Natural killer cell treated with Interleukin-12 subunit alpha and Interleukin-12 subunit beta and Interleukin-15 and Interleukin-18, amount 100 ng/mL, for 72 hours (primary cell): Measurements from ENCODE around the gene SNX20. TPM values are rescaled to one million over a fixed set of nuclear protein-coding genes. Genes with fewer than 3 reads are reported as not detected.

ENCODE experiments used
- ATAC-seq, 2 donors: fragments of 150-1000 bp; cut with Tn5 transposase in 1 of 2; sonication (Bioruptor Pico), chemical (Tn5 transposase) in 1 of 2; 2 replicates each; pipeline ENCODE4 v1.10.0; 2021
- DNase-seq: peaks from one replicate; pipeline ENCODE4 v3.0.0; 2022; ENCODE audit warnings: low spot score
- H3K27ac Mint-ChIP-seq, 2 donors: 1 replicate in 1 of 2; 2 replicates in 1 of 2; pipeline ENCODE4 v1.8.0; 2022; ENCODE audit warnings: mixed read lengths in 2 of 2, mild to moderate bottlenecking in 1 of 2, moderate library complexity in 1 of 2
- H3K27me3 Mint-ChIP-seq, 2 donors: 1 replicate in 1 of 2; 2 replicates in 1 of 2; pipeline ENCODE4 v1.8.0; 2022; ENCODE audit warnings: mixed read lengths in 2 of 2
- H3K36me3 Mint-ChIP-seq: one replicate; pipeline ENCODE4 v1.8.0; 2022; ENCODE audit warnings: mixed read lengths
- H3K4me1 Mint-ChIP-seq, 2 donors: 1 replicate in 1 of 2; 2 replicates in 1 of 2; pipeline ENCODE4 v1.8.0; 2022; ENCODE audit warnings: low read depth in 2 of 2, mixed read lengths in 2 of 2, mild to moderate bottlenecking in 1 of 2
- H3K4me3 Mint-ChIP-seq: one replicate; pipeline ENCODE4 v1.8.0; 2022; ENCODE audit warnings: mixed read lengths
- H3K9me3 Mint-ChIP-seq: 2 replicates; pipeline ENCODE4 v1.8.0; 2022; ENCODE audit warnings: mixed read lengths
- total RNA-seq, 2 donors: library from RNA; stranded (reverse); gene quantifications; one replicate each; pipeline ENCODE4 v1.2.3, GENCODE V29; 2022

Gene SNX20
- total RNA-seq, 2 donors from 2014 or later = 26.2 to 38.4 TPM

- no peaks in the 10 kb centered on the region for H3K36me3 Mint-ChIP-seq
Observed at GRCh38 chr16:50711862-50712559, 30.9 kb upstream of the SNX20 start.

GRCh38 chr16:50711040-50711439 lies 29.9 kb upstream of the SNX20 start:
- Mint-ChIP-seq H3K36me3 (no peaks in the 10 kb centered on the region), H3K27me3 (no peaks in the 10 kb centered on the region), H3K27ac (no peak overlapping the region), H3K4me1 (peaks cover 11 to 19% of the 10 kb centered on the region in 2 donors), H3K9me3 (no peaks in the 10 kb centered on the region), H3K4me3 (no peak overlapping the region)
- no peak for ATAC-seq
- DNase-seq = no peak

More at GRCh38 chr16:50711862-50712559, 30.9 kb upstream of the SNX20 start:
- Mint-ChIP-seq H3K9me3 (no peaks in the 10 kb centered on the region), H3K4me3 (no peak overlapping the region), H3K4me1 (peaks cover 11 to 18% of the 10 kb centered on the region in 2 donors), H3K27ac (no peak overlapping the region), H3K27me3 (no peaks in the 10 kb centered on the region)
- ATAC-seq = peak in 1 of 2 donors; percentile 25
- no peak for DNase-seq

GRCh38 chr16:50709980-50710379 lies 28.9 kb upstream of the SNX20 start:
- Mint-ChIP-seq H3K9me3 (peaks cover 3% of the 10 kb centered on the region), H3K27ac (peak overlapping the region; percentile 24 to 77), H3K36me3 (peaks cover 9% of the 10 kb centered on the region), H3K4me1 (peaks cover 12 to 29% of the 10 kb centered on the region in 2 donors), H3K27me3 (no peaks in the 10 kb centered on the region), H3K4me3 (no peak overlapping the region)
- DNase-seq (no peak), ATAC-seq (no peak)

GRCh38 chr16:50709061-50709684 lies 28.1 kb upstream of the SNX20 start:
- DNase-seq = no peak
- Mint-ChIP-seq H3K4me1 (peaks cover 14 to 32% of the 10 kb centered on the region in 2 donors), H3K27me3 (no peaks in the 10 kb centered on the region), H3K9me3 (peaks cover 5% of the 10 kb centered on the region), H3K27ac (peak overlapping the region; percentile 22 to 33), H3K4me3 (peak overlapping the region; percentile 33), H3K36me3 (peaks cover 17% of the 10 kb centered on the region)
- peak in 1 of 2 donors; percentile 41 for ATAC-seq

GRCh38 chr16:50708373-50709060 lies 27.4 kb upstream of the SNX20 start:
- ATAC-seq (peak; percentile 6 to 40), DNase-seq (no peak)
- Mint-ChIP-seq H3K4me1 (peaks cover 18 to 32% of the 10 kb centered on the region in 2 donors), H3K36me3 (peaks cover 21% of the 10 kb centered on the region), H3K4me3 (peak overlapping the region; percentile 33), H3K9me3 (peaks cover 8% of the 10 kb centered on the region), H3K27ac (peak overlapping the region; percentile 22 to 33), H3K27me3 (no peaks in the 10 kb centered on the region)

- ATAC-seq = no peak
- Mint-ChIP-seq H3K9me3 (peaks cover 8% of the 10 kb centered on the region), H3K27ac (no peak overlapping the region), H3K4me3 (no peak overlapping the region), H3K4me1 (peaks cover 25 to 47% of the 10 kb centered on the region in 2 donors), H3K27me3 (no peaks in the 10 kb centered on the region), H3K36me3 (peaks cover 24% of the 10 kb centered on the region)
- no peak for DNase-seq
Observed at GRCh38 chr16:50706250-50706649, 25.1 kb upstream of the SNX20 start.

GRCh38 chr16:50705436-50706110 lies 24.5 kb upstream of the SNX20 start:
- Mint-ChIP-seq H3K36me3 (peaks cover 29% of the 10 kb centered on the region), H3K4me1 (peaks cover 31 to 53% of the 10 kb centered on the region in 2 donors), H3K4me3 (peak overlapping the region; percentile 13), H3K9me3 (peaks cover 8% of the 10 kb centered on the region), H3K27ac (peak overlapping the region; percentile 9 to 24), H3K27me3 (no peaks in the 10 kb centered on the region)
- DNase-seq (no peak), ATAC-seq (no peak)

GRCh38 chr16:50704245-50704644 lies 23.1 kb upstream of the SNX20 start:
- Mint-ChIP-seq H3K36me3 (peaks cover 35% of the 10 kb centered on the region), H3K4me3 (peak overlapping the region; percentile 10), H3K27ac (no peak overlapping the region), H3K4me1 (peaks cover 39 to 52% of the 10 kb centered on the region in 2 donors), H3K9me3 (peaks cover 8% of the 10 kb centered on the region), H3K27me3 (no peaks in the 10 kb centered on the region)
- DNase-seq (no peak), ATAC-seq (no peak)

GRCh38 chr16:50702725-50703124 lies 21.6 kb upstream of the SNX20 start:
- DNase-seq (no peak), ATAC-seq (peak; percentile 75 to 76)
- peak overlapping the region; percentile 8 to 49 for H3K27ac Mint-ChIP-seq
- no peaks in the 10 kb centered on the region for H3K27me3 Mint-ChIP-seq
- H3K4me1 Mint-ChIP-seq = peaks cover 49 to 59% of the 10 kb centered on the region in 2 donors
- peaks cover 8% of the 10 kb centered on the region for H3K9me3 Mint-ChIP-seq
- H3K4me3 Mint-ChIP-seq = peak overlapping the region; percentile 35
- H3K36me3 Mint-ChIP-seq = peaks cover 35% of the 10 kb centered on the region

- Mint-ChIP-seq H3K27ac (peak overlapping the region; percentile 89 to 95), H3K27me3 (peaks cover 0 to 8% of the 10 kb centered on the region in 2 donors), H3K36me3 (peaks cover 22% of the 10 kb centered on the region), H3K4me3 (peak overlapping the region; percentile 84), H3K4me1 (peaks cover 69 to 73% of the 10 kb centered on the region in 2 donors), H3K9me3 (peaks cover 2% of the 10 kb centered on the region)
- peak; percentile 67 for DNase-seq
- peak; percentile 51 to 64 for ATAC-seq
Observed at GRCh38 chr16:50699326-50700159, 18.4 kb upstream of the SNX20 start.

- H3K27me3 Mint-ChIP-seq = peaks cover 0 to 10% of the 10 kb centered on the region in 2 donors
- H3K27ac Mint-ChIP-seq = peak overlapping the region; percentile 89 to 95
- DNase-seq (peak; percentile 85), ATAC-seq (peak; percentile 66 to 88)
- peaks cover 13% of the 10 kb centered on the region for H3K36me3 Mint-ChIP-seq
- H3K4me3 Mint-ChIP-seq = peak overlapping the region; percentile 84
- H3K4me1 Mint-ChIP-seq = peaks cover 74 to 81% of the 10 kb centered on the region in 2 donors
- H3K9me3 Mint-ChIP-seq = no peaks in the 10 kb centered on the region
Observed at GRCh38 chr16:50697881-50698767, 17.0 kb upstream of the SNX20 start.

- peak overlapping the region; percentile 84 for H3K4me3 Mint-ChIP-seq
- no peak for DNase-seq
- peaks cover 76 to 81% of the 10 kb centered on the region in 2 donors for H3K4me1 Mint-ChIP-seq
- H3K9me3 Mint-ChIP-seq = no peaks in the 10 kb centered on the region
- peak overlapping the region; percentile 89 to 95 for H3K27ac Mint-ChIP-seq
- peaks cover 19% of the 10 kb centered on the region for H3K36me3 Mint-ChIP-seq
- no peak for ATAC-seq
- peaks cover 6 to 16% of the 10 kb centered on the region in 2 donors for H3K27me3 Mint-ChIP-seq
Observed at GRCh38 chr16:50697421-50697715, 16.3 kb upstream of the SNX20 start.
